K562 (cell line): ENCODE results near the gene KLF13.

Experiments
- BRF2 ChIP-seq: IDR thresholded peaks from 3 replicates; pipeline ENCODE4 v1.6.1; 2011; ENCODE audit warnings: borderline replicate concordance, mild to moderate bottlenecking; ENCODE audit not compliant: insufficient read length, insufficient read depth
- CTCF ChIP-seq, 3 experiments: IDR thresholded peaks in 2 of 3; conservative IDR thresholded peaks in 1 of 3; 2 replicates each; pipeline ENCODE4 v1.5.1; 2011 to 2012; ENCODE audit warnings: low read length in 3 of 3, mild to moderate bottlenecking in 3 of 3, control low read depth in 2 of 3, improper control_type of control experiment in 1 of 3, inconsistent platforms in 1 of 3, low read depth in 1 of 3, mixed read lengths in 1 of 3, moderate library complexity in 1 of 3; ENCODE audit not compliant: insufficient read depth in 2 of 3
- KLF1 ChIP-seq: fragments of 450-650 bp; IDR thresholded peaks from 2 replicates; pipeline ENCODE4 v1.6.1; 2016; ENCODE audit warnings: missing genetic modification characterization, missing compliant biosample characterization
- MAX ChIP-seq: sonication (generic); formaldehyde crosslinking; IDR thresholded peaks from 2 replicates; pipeline ENCODE4 v1.9.0; 2022; ENCODE audit warnings: mild to moderate bottlenecking, missing genetic modification reagents
- MCM5 ChIP-seq: fragments of 450-650 bp; IDR thresholded peaks from 2 replicates; pipeline ENCODE4 v1.6.1; 2016; ENCODE audit warnings: low read depth
- NR1H2 ChIP-seq: sonication (generic); formaldehyde crosslinking; IDR thresholded peaks from 2 replicates; pipeline ENCODE4 v1.4.0; 2020; ENCODE audit warnings: mild to moderate bottlenecking, missing genetic modification reagents
- PHB2 ChIP-seq: fragments of 450-650 bp; IDR thresholded peaks from 2 replicates; pipeline ENCODE4 v1.6.1; 2017; ENCODE audit warnings: low read depth
- SIN3A ChIP-seq, 2 experiments: fragments of 150-350 bp in 1 of 2; IDR thresholded peaks; 2 replicates each; pipeline ENCODE4 v1.6.1; 2011 to 2016; ENCODE audit warnings: borderline replicate concordance in 2 of 2, low read depth in 2 of 2, low read length in 2 of 2, mild to moderate bottlenecking in 2 of 2, moderate library complexity in 2 of 2; ENCODE audit not compliant: control insufficient read depth in 1 of 2
- TRIM28 ChIP-seq: fragments of 450-650 bp; IDR thresholded peaks from 2 replicates; pipeline ENCODE4 v1.6.1; 2017
- ZBTB26 ChIP-seq: fragments of 450-650 bp; formaldehyde crosslinking; IDR thresholded peaks from 2 replicates; pipeline ENCODE4 v1.4.0; 2022; ENCODE audit warnings: missing genetic modification characterization
- ZNF384 ChIP-seq: IDR thresholded peaks from 2 replicates; pipeline ENCODE4 v1.6.1; 2012; ENCODE audit warnings: low read depth, low read length, improper control_type of control experiment

GRCh38 chr15:31330836-31331235, 4.2 kb downstream of the KLF13 start:
- TF ChIP-seq SIN3A (IDR thresholded peaks at IDR 0.05; ENCODE audit: borderline replicate concordance in 2 of 2, control insufficient read depth in 1 of 2, low read depth in 2 of 2, low read length in 2 of 2) (no peak), CTCF (IDR thresholded peaks at IDR 0.05 in 2 of 3, conservative IDR thresholded peaks at IDR 0.05 in 1 of 3; ENCODE audit: insufficient read depth in 2 of 3, low read depth in 1 of 3, low read length in 3 of 3) (no peak), TRIM28 (no peak), PHB2 (no peak), MAX (CRISPR knock-in tag) (no peak), BRF2 (no peak), ZBTB26 (CRISPR knock-in tag) (no peak), NR1H2 (CRISPR knock-in tag) (no peak), KLF1 (tag) (no peak), ZNF384 (no peak), MCM5 (no peak)
